ENCODE measurements around the gene PYCR2. TPM values are rescaled to one million over a fixed set of nuclear protein-coding genes. Genes with fewer than 3 reads are reported as not detected.
A peak's percentile ranks its signal among the peaks of the same experiment; 100 is the strongest.

The PYCR2 gene
- total RNA-seq, 8 experiments from 2014 or later, result 51.3 to 92.2 (median 65.1) TPM

DNA sequence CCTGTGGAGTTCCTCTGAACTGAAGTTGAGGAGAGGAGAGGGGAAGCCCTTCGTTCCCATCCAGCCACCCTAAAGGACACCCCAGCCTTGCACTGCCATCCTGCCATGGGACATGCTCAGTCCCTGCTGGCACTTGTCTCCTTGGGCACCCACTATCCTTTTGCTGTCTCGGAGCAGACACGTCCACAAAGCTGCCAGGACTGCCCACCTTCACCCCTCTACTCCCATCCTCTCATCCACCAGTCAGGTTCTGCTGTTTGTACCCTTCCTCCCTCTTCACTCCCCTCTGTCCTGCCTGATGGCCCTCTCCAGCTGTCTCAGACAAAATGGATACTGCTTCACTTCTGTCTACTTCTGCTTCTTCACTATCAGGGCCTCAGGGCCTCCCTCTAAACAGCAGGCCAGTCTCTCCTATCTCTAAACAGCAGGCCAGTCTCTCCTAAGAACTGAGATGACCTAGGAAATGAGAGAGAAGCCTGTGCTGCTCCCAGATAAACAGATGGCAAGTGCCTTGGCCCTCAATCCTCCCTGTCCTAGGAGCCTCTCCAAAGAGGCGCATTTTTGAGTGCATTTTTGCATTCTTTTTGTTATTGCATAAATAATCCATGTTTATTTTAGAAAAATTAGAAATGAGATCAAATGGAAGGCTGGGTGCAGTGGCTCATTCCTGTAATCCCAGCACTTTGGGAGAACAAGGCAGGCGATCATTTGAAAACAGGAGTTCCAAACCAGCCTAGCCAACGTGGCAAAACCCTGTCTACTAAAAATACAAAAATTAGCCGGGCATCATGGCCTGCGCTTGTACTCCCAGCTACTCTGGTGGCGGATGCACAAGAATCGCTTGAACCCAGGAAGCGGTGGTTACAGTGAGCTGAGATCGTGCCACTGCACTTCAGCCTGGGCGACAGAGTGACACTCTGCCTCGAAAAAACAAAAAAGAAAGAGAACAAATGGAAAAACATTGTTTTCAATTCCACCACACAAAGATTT lies 4.4 kb upstream of the PYCR2 start:
- 42 to 100% (median 87%) methylated on average over 3 to 12 of the region's 14 CpGs; no CpG with 5 or more reads in 1 of the 10 experiments for WGBS, 10 experiments
- Histone ChIP-seq H3K27ac (no peak overlapping the region), H3K4me1 (replicated peaks in 1 of 2) (peaks cover 6 to 7% of the 10 kb centered on the region in 2 donors), H3K4me3 (no peak overlapping the region)
- ATAC-seq (replicated peaks in 6 of 8), result no peak
- in situ Hi-C loops (cut with MboI; ENCODE audit: low pct_unique_long_range_greater_than_20kb in 2 of 9, low sequenced_read_pairs in 9 of 9, unreplicated experiment in 9 of 9), result no loop called here

DNA sequence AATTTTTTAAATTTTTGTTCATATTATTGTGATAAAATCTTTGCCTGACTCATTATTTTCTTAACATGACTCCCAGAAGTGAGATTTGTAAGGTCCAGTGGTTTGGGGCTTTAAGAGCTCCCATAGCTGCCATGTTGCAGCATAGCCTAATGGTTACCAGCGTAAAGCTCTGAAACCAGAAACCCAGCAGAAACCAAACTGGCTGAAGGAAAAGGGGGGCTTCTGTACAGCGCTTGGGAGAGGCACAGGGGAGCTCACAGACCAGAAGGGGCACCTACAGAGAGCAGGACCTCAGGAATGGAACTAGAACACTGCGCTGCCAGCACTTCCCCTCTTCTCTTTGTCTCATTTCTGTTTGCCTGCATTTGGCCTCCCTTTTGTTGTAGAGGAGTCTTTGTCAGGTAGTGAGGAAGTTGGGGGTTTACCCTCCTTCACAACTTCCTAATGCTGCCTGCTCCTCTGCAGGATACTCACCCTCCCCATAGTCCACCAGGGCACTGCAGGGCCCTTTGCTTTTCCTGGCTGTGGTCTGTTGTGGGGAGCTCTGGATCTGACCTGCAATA lies 2.6 kb upstream of the PYCR2 start:
- in situ Hi-C loops (cut with MboI; ENCODE audit: low pct_unique_long_range_greater_than_20kb in 2 of 9, low sequenced_read_pairs in 9 of 9, unreplicated experiment in 9 of 9), result no loop called here
- WGBS, 10 experiments, result 60 to 100% (median 100%) methylated on average over 1 to 3 of the region's 3 CpGs; no CpG with 5 or more reads in 3 of the 10 experiments

DNA sequence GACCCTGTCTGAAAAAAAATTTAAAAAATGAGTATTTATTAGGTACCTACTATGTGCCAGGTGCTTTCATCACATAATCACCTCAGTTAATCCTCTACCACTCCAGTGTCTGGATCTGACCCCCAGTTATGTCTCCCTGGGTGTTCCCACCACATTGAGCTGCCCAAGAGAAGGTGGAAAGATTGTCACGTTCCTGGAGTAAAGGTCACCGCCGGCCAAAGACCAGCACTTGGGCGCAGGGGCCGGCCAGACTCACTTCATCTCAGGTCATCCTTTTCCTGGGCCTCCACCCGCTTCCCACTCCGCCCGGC lies 714 bp downstream of the PYCR2 start:
- in situ Hi-C loops (cut with MboI; ENCODE audit: low pct_unique_long_range_greater_than_20kb in 2 of 9, low sequenced_read_pairs in 9 of 9, unreplicated experiment in 9 of 9), result no loop called here
- 0 to 10% (median 0%) methylated on average over 1 to 5 of the region's 8 CpGs; no CpG with 5 or more reads in 5 of the 10 experiments for WGBS, 10 experiments
- Histone ChIP-seq H3K27ac (peak overlapping the region; percentile 90 to 91), H3K4me3 (peak overlapping the region; percentile 59 to 74 (median 71)), H3K4me1 (replicated peaks in 1 of 2) (peaks cover 14 to 15% of the 10 kb centered on the region in 2 donors)
- no peak for ATAC-seq (replicated peaks in 6 of 8)

More for the DNA sequence above, 2.6 kb upstream of the PYCR2 start:
- Histone ChIP-seq H3K27ac (no peak overlapping the region), H3K4me1 (replicated peaks in 1 of 2) (peaks cover 14 to 15% of the 10 kb centered on the region in 2 donors), H3K4me3 (no peak overlapping the region)
- ATAC-seq (replicated peaks in 6 of 8), result no peak

DNA sequence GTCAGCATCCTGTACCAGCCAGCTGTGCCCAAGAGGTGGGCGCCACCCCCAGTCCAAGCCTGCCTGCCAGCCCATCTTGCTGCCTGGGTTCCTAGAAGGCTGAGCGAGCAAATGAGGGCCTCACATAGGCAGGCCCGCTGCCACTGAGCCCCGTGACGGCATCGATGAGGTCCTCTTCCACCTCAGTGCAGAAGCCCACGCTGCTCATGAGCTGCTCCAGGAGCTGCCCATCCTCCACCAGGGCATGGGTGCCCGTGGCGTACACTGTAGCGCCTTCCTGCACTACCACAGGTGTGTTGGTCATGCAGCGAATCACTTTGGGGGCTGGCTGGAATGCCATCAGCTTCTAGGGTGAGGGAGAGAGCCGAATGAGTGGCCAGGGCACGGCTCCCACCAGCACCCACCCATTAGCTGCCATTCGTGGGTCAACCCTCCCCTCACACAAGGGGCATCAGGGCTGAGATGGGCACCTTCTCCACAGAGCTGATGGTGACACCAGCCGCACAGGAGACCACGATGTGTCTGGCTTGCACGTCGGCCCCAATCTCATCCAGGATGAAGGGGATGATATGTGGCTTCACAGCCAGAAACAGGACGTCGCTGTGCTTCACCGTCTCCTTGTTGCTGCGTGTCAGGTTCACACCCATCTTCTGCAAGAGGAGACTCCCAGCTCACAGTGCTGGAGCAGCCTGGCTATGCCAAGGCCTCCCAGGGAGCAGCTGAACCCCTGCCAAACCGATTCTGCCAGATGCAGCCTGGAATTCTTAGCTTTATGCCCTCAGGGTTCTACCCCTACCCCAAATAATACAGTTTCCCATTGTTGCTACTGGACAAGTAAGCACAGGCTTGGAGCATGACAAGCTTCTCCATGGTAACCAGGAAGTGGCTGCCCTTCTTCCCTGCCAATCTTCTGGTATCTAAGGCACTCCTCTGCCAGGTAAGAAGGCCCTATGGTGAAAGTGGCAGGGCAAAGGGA lies 2.0 kb downstream of the PYCR2 start:
- Histone ChIP-seq H3K27ac (no peak overlapping the region), H3K4me1 (replicated peaks in 1 of 2) (peaks cover 14 to 15% of the 10 kb centered on the region in 2 donors), H3K4me3 (no peak overlapping the region)
- 57 to 99% (median 88%) methylated on average over 2 to 13 of the region's 23 CpGs; no CpG with 5 or more reads in 5 of the 10 experiments for WGBS, 10 experiments
- no peak for ATAC-seq (replicated peaks in 6 of 8)
- in situ Hi-C loops (cut with MboI; ENCODE audit: low pct_unique_long_range_greater_than_20kb in 2 of 9, low sequenced_read_pairs in 9 of 9, unreplicated experiment in 9 of 9), result no loop called here

DNA sequence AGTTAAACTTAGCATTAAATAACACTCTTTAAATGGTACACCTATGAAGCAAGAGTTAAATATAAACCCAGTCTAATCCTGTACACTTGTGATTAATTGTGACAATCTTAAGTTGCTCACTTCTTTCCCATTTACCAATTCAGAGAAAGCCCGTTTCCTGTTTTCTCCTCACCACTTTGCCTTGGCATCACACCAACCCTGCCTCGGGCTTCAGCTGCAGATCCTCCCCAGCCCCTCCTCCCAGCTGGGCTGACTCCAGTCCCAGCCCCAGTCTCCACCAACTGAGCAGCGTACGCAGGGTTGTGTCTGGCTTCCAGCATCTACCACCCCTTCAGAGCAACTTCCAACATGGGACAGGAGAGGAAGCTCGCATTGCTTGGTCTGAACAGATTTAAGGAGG lies 4.1 kb downstream of the PYCR2 start:
- 0 to 100% (median 85%) methylated on average over 1 to 4 of the region's 5 CpGs; no CpG with 5 or more reads in 3 of the 10 experiments for WGBS, 10 experiments
- peak in 3 of 8 experiments; percentile 6 to 14 (median 8) for ATAC-seq (replicated peaks in 6 of 8)
- H3K27ac ChIP-seq, result no peak overlapping the region
- H3K4me1 ChIP-seq (replicated peaks in 1 of 2), result peaks cover 26 to 30% of the 10 kb centered on the region in 2 donors
- no peak overlapping the region for H3K4me3 ChIP-seq
- in situ Hi-C loops (cut with MboI; ENCODE audit: low pct_unique_long_range_greater_than_20kb in 2 of 9, low sequenced_read_pairs in 9 of 9, unreplicated experiment in 9 of 9), result no loop called here

DNA sequence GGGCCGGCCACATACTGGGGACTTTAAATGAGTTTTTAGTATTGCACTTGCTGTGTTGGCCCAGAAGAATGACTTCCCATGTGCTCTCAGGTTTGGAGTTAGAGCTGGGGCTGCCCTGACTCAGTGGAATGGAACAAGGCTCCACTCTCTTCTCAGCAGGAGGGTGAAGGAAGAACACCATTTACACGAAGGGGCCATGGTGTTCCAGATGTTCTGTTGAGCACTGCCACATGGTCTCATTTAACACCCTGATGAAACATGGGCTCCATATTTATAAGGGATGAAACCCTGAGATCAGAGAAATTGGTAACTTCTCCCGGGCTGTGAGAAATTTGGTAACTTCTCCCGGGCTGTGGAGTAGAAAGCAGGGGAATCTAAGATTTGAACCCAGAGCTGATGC lies 5.8 kb downstream of the PYCR2 start:
- in situ Hi-C loops (cut with MboI; ENCODE audit: low pct_unique_long_range_greater_than_20kb in 2 of 9, low sequenced_read_pairs in 9 of 9, unreplicated experiment in 9 of 9), result no loop called here
- Histone ChIP-seq H3K27ac (no peak overlapping the region), H3K4me3 (no peak overlapping the region), H3K4me1 (replicated peaks in 1 of 2) (peaks cover 29 to 35% of the 10 kb centered on the region in 2 donors)
- ATAC-seq (replicated peaks in 6 of 8), result no peak
- 40 to 100% (median 86%) methylated on average over 1 to 4 of the region's 4 CpGs for WGBS, 10 experiments

DNA sequence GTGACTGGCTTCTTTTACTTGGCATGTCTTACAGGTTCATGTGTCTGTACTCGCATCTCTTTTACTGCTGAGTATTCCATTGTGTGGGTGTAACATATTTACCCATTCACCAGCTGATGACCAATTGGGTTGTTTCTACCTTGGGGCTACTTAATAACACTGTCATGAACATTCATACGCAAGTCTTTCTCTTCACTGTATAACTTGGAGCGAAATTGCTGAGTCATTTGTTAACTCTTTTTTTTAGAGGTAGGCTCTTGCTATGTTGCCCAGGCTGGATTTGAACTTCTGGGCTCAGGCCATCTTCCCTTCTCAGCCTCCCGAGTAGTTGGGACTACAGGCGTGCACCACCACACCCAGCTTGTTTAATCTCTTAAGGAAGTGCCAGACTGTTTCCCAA lies 6.5 kb downstream of the PYCR2 start:
- no peak overlapping the region for H3K4me3 ChIP-seq
- 56 to 99% (median 88%) methylated on average over 1 to 5 of the region's 5 CpGs; no CpG with 5 or more reads in 1 of the 10 experiments for WGBS, 10 experiments
- peaks cover 22 to 27% of the 10 kb centered on the region in 2 donors for H3K4me1 ChIP-seq (replicated peaks in 1 of 2)
- no peak overlapping the region for H3K27ac ChIP-seq
- in situ Hi-C loops (cut with MboI; ENCODE audit: low pct_unique_long_range_greater_than_20kb in 2 of 9, low sequenced_read_pairs in 9 of 9, unreplicated experiment in 9 of 9), result no loop called here
- peak in 3 of 8 experiments; percentile 16 to 31 (median 26) for ATAC-seq (replicated peaks in 6 of 8)

DNA sequence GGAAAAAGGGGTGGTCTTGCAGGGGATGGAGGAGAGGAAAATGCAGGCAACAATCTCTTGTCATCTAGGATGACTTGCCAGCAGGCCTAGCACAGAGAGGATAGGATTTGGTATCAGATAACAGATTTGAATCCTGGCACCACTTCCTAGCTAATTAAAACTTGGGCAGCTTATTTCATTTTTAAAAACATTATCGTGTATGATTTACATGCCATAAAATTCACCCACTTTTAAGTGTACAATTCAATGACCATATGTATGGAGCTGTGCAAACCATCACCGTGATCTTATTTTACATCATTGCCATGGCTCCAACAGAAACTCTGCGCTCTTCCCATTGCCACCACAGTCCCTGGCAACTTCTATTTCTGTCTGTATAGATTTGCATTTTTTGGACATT lies 6.9 kb downstream of the PYCR2 start:
- Histone ChIP-seq H3K27ac (no peak overlapping the region), H3K4me3 (no peak overlapping the region), H3K4me1 (replicated peaks in 1 of 2) (peaks cover 21 to 25% of the 10 kb centered on the region in 2 donors)
- ATAC-seq (replicated peaks in 6 of 8), result no peak
- in situ Hi-C loops (cut with MboI; ENCODE audit: low pct_unique_long_range_greater_than_20kb in 2 of 9, low sequenced_read_pairs in 9 of 9, unreplicated experiment in 9 of 9), result no loop called here
- WGBS, 10 experiments, result 47 to 100% (median 85%) methylated on average over 1 to 3 of the region's 3 CpGs; no CpG with 5 or more reads in 1 of the 10 experiments

DNA sequence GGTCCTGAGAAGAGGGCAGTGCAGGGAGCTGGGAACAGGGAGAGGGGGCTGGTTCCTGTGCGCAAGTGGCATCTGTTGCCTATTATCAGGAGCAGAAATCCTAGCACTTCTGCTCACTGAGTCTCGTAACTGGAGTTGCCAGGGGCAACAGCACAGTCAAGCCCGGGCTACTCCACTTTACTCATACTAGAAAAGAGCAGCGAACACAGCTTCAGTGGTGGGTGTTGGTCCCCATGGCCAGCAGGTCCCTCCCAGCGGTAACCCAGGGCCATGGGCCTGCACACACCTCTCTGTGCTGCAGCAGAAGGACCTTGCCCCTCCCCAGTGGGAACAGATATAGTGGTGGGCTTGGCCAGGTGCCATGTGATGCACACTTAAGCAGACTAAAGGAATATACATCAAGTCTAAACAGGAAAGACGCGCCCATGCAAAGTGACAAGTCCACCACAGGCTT lies 8.5 kb downstream of the PYCR2 start:
- Histone ChIP-seq H3K27ac (peak overlapping the region; percentile 18 to 26), H3K4me3 (no peak overlapping the region), H3K4me1 (replicated peaks in 1 of 2) (peaks cover 21 to 25% of the 10 kb centered on the region in 2 donors)
- in situ Hi-C loops (cut with MboI; ENCODE audit: low pct_unique_long_range_greater_than_20kb in 2 of 9, low sequenced_read_pairs in 9 of 9, unreplicated experiment in 9 of 9), result no loop called here
- 0 to 100% (median 68%) methylated on average over 1 to 5 of the region's 7 CpGs; no CpG with 5 or more reads in 2 of the 10 experiments for WGBS, 10 experiments
- ATAC-seq (replicated peaks in 6 of 8), result peak in 7 of 8 experiments; percentile 10 to 90 (median 86)

DNA sequence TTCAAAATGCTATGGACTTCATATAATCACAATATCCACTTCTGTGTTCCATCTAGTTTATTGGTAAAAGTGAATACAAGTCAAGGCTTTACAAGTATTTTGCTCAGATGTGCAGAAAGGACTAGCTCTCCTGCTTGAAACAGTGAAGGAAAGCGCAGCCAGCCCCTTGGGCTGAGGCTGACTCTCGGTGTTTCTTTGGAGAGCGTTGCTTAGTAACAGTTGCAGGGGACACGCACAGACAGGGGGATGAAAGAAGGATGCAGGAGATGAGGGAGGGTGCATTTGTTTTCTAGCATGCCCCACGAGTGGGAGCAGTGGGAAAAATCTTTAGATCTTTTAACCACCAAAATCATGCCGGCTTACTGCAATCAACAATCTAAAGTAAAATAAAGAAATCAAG lies 9.1 kb downstream of the PYCR2 start:
- 23 to 100% (median 50%) methylated on average over 3 to 6 of the region's 6 CpGs; no CpG with 5 or more reads in 3 of the 10 experiments for WGBS, 10 experiments
- ATAC-seq (replicated peaks in 6 of 8), result peak in 5 of 8 experiments; percentile 47 to 70 (median 55)
- in situ Hi-C loops (cut with MboI; ENCODE audit: low pct_unique_long_range_greater_than_20kb in 2 of 9, low sequenced_read_pairs in 9 of 9, unreplicated experiment in 9 of 9), result no loop called here
- H3K27ac ChIP-seq, result no peak overlapping the region
- H3K4me3 ChIP-seq, result no peak overlapping the region
- peaks cover 21 to 25% of the 10 kb centered on the region in 2 donors for H3K4me1 ChIP-seq (replicated peaks in 1 of 2)

DNA sequence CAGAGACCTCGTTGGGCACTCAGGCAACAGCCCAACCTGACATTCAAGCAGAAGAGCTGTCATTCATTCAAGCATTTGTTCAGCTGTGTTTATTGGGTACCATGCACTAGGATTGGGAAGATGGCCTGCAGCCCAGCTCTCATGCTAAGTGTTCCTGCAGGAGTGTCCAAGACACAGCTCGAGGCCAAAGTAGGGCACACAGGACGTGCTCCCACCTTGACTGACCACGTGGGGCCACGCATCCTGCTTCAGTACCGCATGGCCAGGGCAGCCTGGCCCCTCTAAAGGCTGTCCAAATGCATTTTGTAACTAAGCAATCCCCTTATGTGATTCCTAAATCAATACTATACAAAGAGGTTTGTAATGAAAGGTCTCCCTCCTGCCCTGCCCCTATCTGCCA lies 9.7 kb downstream of the PYCR2 start:
- Histone ChIP-seq H3K27ac (no peak overlapping the region), H3K4me3 (no peak overlapping the region), H3K4me1 (replicated peaks in 1 of 2) (peaks cover 21 to 25% of the 10 kb centered on the region in 2 donors)
- in situ Hi-C loops (cut with MboI; ENCODE audit: low pct_unique_long_range_greater_than_20kb in 2 of 9, low sequenced_read_pairs in 9 of 9, unreplicated experiment in 9 of 9), result no loop called here
- ATAC-seq (replicated peaks in 6 of 8), result no peak
- WGBS, 10 experiments, result 33 to 100% (median 90%) methylated on average over 1 to 6 of the region's 6 CpGs; no CpG with 5 or more reads in 3 of the 10 experiments

Data from motor neuron (in vitro differentiated cells).